Measurements from ENCODE around the gene RPS13. TPM values are rescaled to one million over a fixed set of nuclear protein-coding genes. Genes with fewer than 3 reads are reported as not detected.
"Not testable (repeated sequence)": the region's sequence is repeated elsewhere in the genome, so short reads cannot be mapped to it uniquely, and the experiment has no call there.

Gene RPS13
- total RNA-seq, 2 experiments from 2014 or later: 1,540 to 1,911 TPM

GRCh38 chr11:17102462-17102861 is 25.0 kb upstream of the RPS13 start:
- ChIA-PET POLR2A (no interaction called here), CTCF (ENCODE audit: unreplicated experiment) (no interaction called here)
- H3K9me2 ChIP-seq (ENCODE audit: insufficient read depth, low read length): no peaks in the 10 kb centered on the region
- no peaks in the 10 kb centered on the region for H3K79me2 ChIP-seq (ENCODE audit: insufficient read depth, low read depth, low read length)
- no peak for TF ChIP-seq EZH2phosphoT487 (IDR thresholded peaks at IDR 0.05; ENCODE audit: borderline replicate concordance, low read depth, low read length)
- TF ChIP-seq CTCF (conservative IDR thresholded peaks at IDR 0.05; ENCODE audit: low read length): no peak
- H3K9me3 ChIP-seq (ENCODE audit: low read length): no peaks in the 10 kb centered on the region
- H3K36me3 ChIP-seq (ENCODE audit: insufficient read depth, low read length): peaks cover 90% of the 10 kb centered on the region
- no peak for DNase-seq (ENCODE audit: low spot score)
- no peak overlapping the region for H3K4me3 ChIP-seq (ENCODE audit: low read depth, low read length, poor library complexity, severe bottlenecking)
- BruUV-seq (replicated peaks): no TSS peak
- no peaks in the 10 kb centered on the region for H3K4me1 ChIP-seq (ENCODE audit: insufficient read depth, low read length, poor library complexity, severe bottlenecking)
- no peak overlapping the region for H3K4me2 ChIP-seq (ENCODE audit: low read length)
- H4K20me1 ChIP-seq (ENCODE audit: insufficient read depth, low read length): no peaks in the 10 kb centered on the region
- no peak overlapping the region for H2AFZ ChIP-seq (ENCODE audit: low read length)
- no peak overlapping the region for H3K27ac ChIP-seq (ENCODE audit: low read depth, low read length, poor library complexity, severe bottlenecking)
- intact Hi-C loops (cut with micrococcal nuclease; ENCODE audit: unreplicated experiment): no loop called here

- no TSS peak for BruUV-seq (replicated peaks)
- TF ChIP-seq CTCF (conservative IDR thresholded peaks at IDR 0.05; ENCODE audit: low read length) (no peak), EZH2phosphoT487 (IDR thresholded peaks at IDR 0.05; ENCODE audit: borderline replicate concordance, low read depth, low read length) (no peak)
- CTCF ChIA-PET (ENCODE audit: unreplicated experiment): no interaction called here
- H3K9me3 ChIP-seq (ENCODE audit: low read length): no peaks in the 10 kb centered on the region
- H3K27ac ChIP-seq (ENCODE audit: low read depth, low read length, poor library complexity, severe bottlenecking): no peak overlapping the region
- intact Hi-C loops (cut with micrococcal nuclease; ENCODE audit: unreplicated experiment): no loop called here
- POLR2A ChIA-PET: interaction anchor here (0.6 kb wide), 1 partner anchor 78 kb away, joined by 3 read pairs; no protein-coding TSS in a partner anchor
- H3K4me2 ChIP-seq (ENCODE audit: low read length): no peak overlapping the region
- no peaks in the 10 kb centered on the region for H3K9me2 ChIP-seq (ENCODE audit: insufficient read depth, low read length)
- no peak overlapping the region for H3K4me3 ChIP-seq (ENCODE audit: low read depth, low read length, poor library complexity, severe bottlenecking)
- no peak for DNase-seq (ENCODE audit: low spot score)
- no peaks in the 10 kb centered on the region for H3K4me1 ChIP-seq (ENCODE audit: insufficient read depth, low read length, poor library complexity, severe bottlenecking)
- H3K79me2 ChIP-seq (ENCODE audit: insufficient read depth, low read depth, low read length): no peaks in the 10 kb centered on the region
- no peak overlapping the region for H2AFZ ChIP-seq (ENCODE audit: low read length)
- no peaks in the 10 kb centered on the region for H4K20me1 ChIP-seq (ENCODE audit: insufficient read depth, low read length)
- H3K36me3 ChIP-seq (ENCODE audit: insufficient read depth, low read length): peaks cover 88% of the 10 kb centered on the region
Observed at GRCh38 chr11:17098658-17099057, 21.2 kb upstream of the RPS13 start.

- no TSS peak for BruUV-seq (replicated peaks)
- no peak overlapping the region for H3K4me3 ChIP-seq (ENCODE audit: low read depth, low read length, poor library complexity, severe bottlenecking)
- POLR2A ChIA-PET: interaction anchor here (0.6 kb wide), 1 partner anchor 79 kb away, joined by 3 read pairs; no protein-coding TSS in a partner anchor
Observed at GRCh38 chr11:17098038-17098437, 20.6 kb upstream of the RPS13 start.

GRCh38 chr11:17085976-17086375 is 8.5 kb upstream of the RPS13 start:
- H3K36me3 ChIP-seq (ENCODE audit: insufficient read depth, low read length): peaks cover 39% of the 10 kb centered on the region
- H3K27ac ChIP-seq (ENCODE audit: low read depth, low read length, poor library complexity, severe bottlenecking); H3K9me2 ChIP-seq (ENCODE audit: insufficient read depth, low read length); H3K9me3 ChIP-seq (ENCODE audit: low read length); H3K4me2 ChIP-seq (ENCODE audit: low read length); CTCF ChIA-PET (ENCODE audit: unreplicated experiment); DNase-seq (ENCODE audit: low spot score); H3K4me3 ChIP-seq (ENCODE audit: low read depth, low read length, poor library complexity, severe bottlenecking); H3K79me2 ChIP-seq (ENCODE audit: insufficient read depth, low read depth, low read length); POLR2A ChIA-PET; intact Hi-C loops (cut with micrococcal nuclease; ENCODE audit: unreplicated experiment); BruUV-seq (replicated peaks); H3K4me1 ChIP-seq (ENCODE audit: insufficient read depth, low read length, poor library complexity, severe bottlenecking); H2AFZ ChIP-seq (ENCODE audit: low read length); H4K20me1 ChIP-seq (ENCODE audit: insufficient read depth, low read length): not testable (repeated sequence)

More at GRCh38 chr11:17098038-17098437, 20.6 kb upstream of the RPS13 start:
- DNase-seq (ENCODE audit: low spot score): no peak
- Histone ChIP-seq H3K36me3 (ENCODE audit: insufficient read depth, low read length) (peaks cover 87% of the 10 kb centered on the region), H3K4me2 (ENCODE audit: low read length) (no peak overlapping the region), H2AFZ (ENCODE audit: low read length) (no peak overlapping the region), H3K79me2 (ENCODE audit: insufficient read depth, low read depth, low read length) (no peaks in the 10 kb centered on the region), H3K9me3 (ENCODE audit: low read length) (no peaks in the 10 kb centered on the region), H3K4me1 (ENCODE audit: insufficient read depth, low read length, poor library complexity, severe bottlenecking) (no peaks in the 10 kb centered on the region), H4K20me1 (ENCODE audit: insufficient read depth, low read length) (no peaks in the 10 kb centered on the region), H3K9me2 (ENCODE audit: insufficient read depth, low read length) (no peaks in the 10 kb centered on the region), H3K27ac (ENCODE audit: low read depth, low read length, poor library complexity, severe bottlenecking) (no peak overlapping the region)
- CTCF ChIA-PET (ENCODE audit: unreplicated experiment): no interaction called here
- TF ChIP-seq CTCF (conservative IDR thresholded peaks at IDR 0.05; ENCODE audit: low read length): no peak
- no peak for TF ChIP-seq EZH2phosphoT487 (IDR thresholded peaks at IDR 0.05; ENCODE audit: borderline replicate concordance, low read depth, low read length)
- intact Hi-C loops (cut with micrococcal nuclease; ENCODE audit: unreplicated experiment): no loop called here
